ENCODE data around the gene STYXL1.
"Not testable (repeated sequence)": the region's sequence is repeated elsewhere in the genome, so short reads cannot be mapped to it uniquely, and the experiment has no call there.

STYXL1 gene

GRCh38 chr7:76063525-76063924 lies 15.7 kb upstream of the STYXL1 start:
- no peak for TF ChIP-seq CTCF (conservative IDR thresholded peaks at IDR 0.05; ENCODE audit: low read length)
- H3K4me3 ChIP-seq (ENCODE audit: low read length): no peak overlapping the region
- no peak for DNase-seq (ENCODE audit: low read depth)

- no peak for TF ChIP-seq CTCF (conservative IDR thresholded peaks at IDR 0.05; ENCODE audit: low read length)
- DNase-seq (ENCODE audit: low read depth): no peak
- H3K4me3 ChIP-seq (ENCODE audit: low read length): no peak overlapping the region
Observed at GRCh38 chr7:76063114-76063513, 15.3 kb upstream of the STYXL1 start.

- no peak for TF ChIP-seq CTCF (conservative IDR thresholded peaks at IDR 0.05; ENCODE audit: low read length)
- no peak overlapping the region for H3K4me3 ChIP-seq (ENCODE audit: low read length)
- DNase-seq (ENCODE audit: low read depth): no peak
Observed at GRCh38 chr7:76062254-76062653, 14.5 kb upstream of the STYXL1 start.

GRCh38 chr7:76060842-76061241 lies 13.0 kb upstream of the STYXL1 start:
- TF ChIP-seq CTCF (conservative IDR thresholded peaks at IDR 0.05; ENCODE audit: low read length): no peak
- no peak overlapping the region for H3K4me3 ChIP-seq (ENCODE audit: low read length)
- DNase-seq (ENCODE audit: low read depth): no peak

- not testable (repeated sequence) for H3K4me3 ChIP-seq (ENCODE audit: low read length); DNase-seq (ENCODE audit: low read depth)
Observed at GRCh38 chr7:76058745-76059144, 10.9 kb upstream of the STYXL1 start.

GRCh38 chr7:76057813-76058145 lies 10.0 kb upstream of the STYXL1 start:
- no peak for TF ChIP-seq CTCF (conservative IDR thresholded peaks at IDR 0.05; ENCODE audit: low read length)
- DNase-seq (ENCODE audit: low read depth): no peak
- H3K4me3 ChIP-seq (ENCODE audit: low read length): no peak overlapping the region

- DNase-seq (ENCODE audit: low read depth): no peak
- H3K4me3 ChIP-seq (ENCODE audit: low read length): no peak overlapping the region
- no peak for TF ChIP-seq CTCF (conservative IDR thresholded peaks at IDR 0.05; ENCODE audit: low read length)
Observed at GRCh38 chr7:76057103-76057812, 9.5 kb upstream of the STYXL1 start.

GRCh38 chr7:76056241-76056640 lies 8.4 kb upstream of the STYXL1 start:
- TF ChIP-seq CTCF (conservative IDR thresholded peaks at IDR 0.05; ENCODE audit: low read length): no peak
- no peak overlapping the region for H3K4me3 ChIP-seq (ENCODE audit: low read length)
- no peak for DNase-seq (ENCODE audit: low read depth)

Data from AG10803 (cell line).